H9 (cell line): ENCODE data around the gene ARAF. TPM values are rescaled to one million over a fixed set of nuclear protein-coding genes. Genes with fewer than 3 reads are reported as not detected.

Experiments used
- DNase-seq: peaks from one replicate; pipeline ENCODE4 v3.0.0-alpha.2; 2017
- H2AFZ ChIP-seq: one replicate; pipeline ENCODE4 v1.6.1; 2013; ENCODE audit warnings: mild to moderate bottlenecking, low read length, control low read depth, moderate library complexity
- H2AK5ac ChIP-seq: 2 replicates; pipeline ENCODE4 v1.6.1; 2013; ENCODE audit warnings: low read length, control low read depth, mixed read lengths; ENCODE audit not compliant: insufficient read length
- H2BK120ac ChIP-seq: one replicate; pipeline ENCODE4 v1.6.1; 2013; ENCODE audit warnings: low read depth, mild to moderate bottlenecking, low read length, control low read depth, inconsistent platforms; ENCODE audit not compliant: poor library complexity, severe bottlenecking
- H2BK12ac ChIP-seq: 2 replicates; pipeline ENCODE4 v1.6.1; 2013; ENCODE audit warnings: low read length, control low read depth, mixed read lengths, low read depth; ENCODE audit not compliant: insufficient read length
- H2BK15ac ChIP-seq: 2 replicates; pipeline ENCODE4 v1.6.1; 2013; ENCODE audit warnings: low read depth, low read length, control low read depth
- H2BK20ac ChIP-seq: one replicate; pipeline ENCODE4 v1.6.1; 2013; ENCODE audit warnings: low read depth, mild to moderate bottlenecking, low read length, control low read depth, inconsistent platforms; ENCODE audit not compliant: poor library complexity, severe bottlenecking
- H2BK5ac ChIP-seq: 2 replicates; pipeline ENCODE4 v1.6.1; 2013; ENCODE audit warnings: low read length, control low read depth, mixed read lengths; ENCODE audit not compliant: insufficient read length
- H3K14ac ChIP-seq: 2 replicates; pipeline ENCODE4 v1.6.1; 2013; ENCODE audit warnings: low read length, control low read depth; ENCODE audit not compliant: insufficient read depth
- H3K18ac ChIP-seq: 2 replicates; pipeline ENCODE4 v1.6.1; 2013; ENCODE audit warnings: low read depth, mild to moderate bottlenecking, mixed read lengths, low read length, control low read depth; ENCODE audit not compliant: insufficient read length
- H3K23ac ChIP-seq: 2 replicates; pipeline ENCODE4 v1.6.1; 2013; ENCODE audit warnings: low read length, control low read depth, mixed read lengths, low read depth; ENCODE audit not compliant: insufficient read length
- H3K23me2 ChIP-seq: 2 replicates; pipeline ENCODE4 v1.6.1; 2013; ENCODE audit warnings: low read depth, mild to moderate bottlenecking, mixed read lengths, low read length, control low read depth; ENCODE audit not compliant: insufficient read length, poor library complexity, severe bottlenecking
- H3K27ac ChIP-seq: 2 replicates; pipeline ENCODE4 v1.5.1; 2013; ENCODE audit warnings: low read length, control low read depth, mixed read lengths, low read depth; ENCODE audit not compliant: insufficient read length
- H3K27me3 ChIP-seq: 2 replicates; pipeline ENCODE4 v1.6.1; 2013; ENCODE audit warnings: low read length, control low read depth, inconsistent platforms; ENCODE audit not compliant: insufficient read depth
- H3K4ac ChIP-seq: 2 replicates; pipeline ENCODE4 v1.6.1; 2013; ENCODE audit warnings: low read depth, mild to moderate bottlenecking, control low read depth, inconsistent platforms, low read length, moderate library complexity
- H3K4me1 ChIP-seq: 2 replicates; pipeline ENCODE4 v1.6.1; 2013; ENCODE audit warnings: low read length, control low read depth, inconsistent platforms; ENCODE audit not compliant: insufficient read depth
- H3K4me2 ChIP-seq: 2 replicates; pipeline ENCODE4 v1.6.1; 2013; ENCODE audit warnings: low read length, control low read depth, mixed read lengths; ENCODE audit not compliant: insufficient read length, insufficient read depth
- H3K56ac ChIP-seq: 2 replicates; pipeline ENCODE4 v1.6.1; 2013; ENCODE audit warnings: low read depth, mild to moderate bottlenecking, mixed read lengths, low read length, control low read depth; ENCODE audit not compliant: insufficient read length
- H3K79me1 ChIP-seq: 2 replicates; pipeline ENCODE4 v1.6.1; 2013; ENCODE audit warnings: low read depth, mild to moderate bottlenecking, moderate library complexity, low read length, control low read depth, inconsistent platforms; ENCODE audit not compliant: insufficient read depth, poor library complexity, severe bottlenecking
- H3K79me2 ChIP-seq: 2 replicates; pipeline ENCODE4 v1.6.1; 2013; ENCODE audit warnings: low read length, control low read depth, inconsistent platforms; ENCODE audit not compliant: insufficient read depth
- H3K9ac ChIP-seq: 2 replicates; pipeline ENCODE4 v1.6.1; 2013; ENCODE audit warnings: low read length, control low read depth, mixed read lengths; ENCODE audit not compliant: insufficient read length; ENCODE audit errors: extremely low read depth
- H3K9me3 ChIP-seq: one replicate; pipeline ENCODE4 v1.6.1; 2013; ENCODE audit warnings: low read depth, low read length, inconsistent platforms; ENCODE audit not compliant: control insufficient read depth
- H3T11ph ChIP-seq: one replicate; pipeline ENCODE4 v1.6.1; 2013; ENCODE audit warnings: mild to moderate bottlenecking, low read length, control low read depth, inconsistent platforms
- H4K20me1 ChIP-seq: one replicate; pipeline ENCODE4 v1.6.1; 2013; ENCODE audit not compliant: control insufficient read depth, insufficient read length, insufficient read depth
- H4K5ac ChIP-seq: 2 replicates; pipeline ENCODE4 v1.6.1; 2013; ENCODE audit warnings: low read depth, mild to moderate bottlenecking, mixed read lengths, low read length, control low read depth; ENCODE audit not compliant: insufficient read length
- H4K8ac ChIP-seq: replicated peaks from 2 replicates; pipeline ENCODE4 v1.6.1; 2013; ENCODE audit warnings: low read length, control low read depth, mixed read lengths, low read depth; ENCODE audit not compliant: insufficient read length
- H4K91ac ChIP-seq: 2 replicates; pipeline ENCODE4 v1.6.1; 2013; ENCODE audit warnings: low read depth, mild to moderate bottlenecking, moderate library complexity, mixed read lengths, low read length, control low read depth; ENCODE audit not compliant: insufficient read length
- H3K27ac Mint-ChIP-seq, 3 experiments: 2 replicates in 2 of 3; 3 replicates in 1 of 3; pipeline ENCODE4 v1.8.0; 2020 to 2021; ENCODE audit warnings: mixed read lengths in 3 of 3, mild to moderate bottlenecking in 1 of 3, moderate library complexity in 1 of 3
- H3K27me3 Mint-ChIP-seq: 2 replicates; pipeline ENCODE4 v1.8.0; 2021; ENCODE audit warnings: low read depth, mild to moderate bottlenecking, moderate library complexity, mixed read lengths
- H3K36me3 Mint-ChIP-seq, 3 experiments: 2 replicates in 2 of 3; 3 replicates in 1 of 3; pipeline ENCODE4 v1.8.0; 2020 to 2021; ENCODE audit warnings: low read depth in 3 of 3, mixed read lengths in 3 of 3; ENCODE audit not compliant: insufficient read depth in 1 of 3
- H3K4me1 Mint-ChIP-seq, 2 experiments: 2 replicates each; pipeline ENCODE4 v1.8.0; 2020; ENCODE audit warnings: mixed read lengths in 2 of 2
- H3K4me3 Mint-ChIP-seq, 2 experiments: 2 replicates in 1 of 2; 3 replicates in 1 of 2; pipeline ENCODE4 v1.8.0; 2020 to 2021; ENCODE audit warnings: mild to moderate bottlenecking in 2 of 2, mixed read lengths in 2 of 2, moderate library complexity in 1 of 2
- H3K9me3 Mint-ChIP-seq, 2 experiments: 2 replicates in 1 of 2; 3 replicates in 1 of 2; pipeline ENCODE4 v1.8.0; 2020; ENCODE audit warnings: mild to moderate bottlenecking in 2 of 2, mixed read lengths in 2 of 2, moderate library complexity in 1 of 2
- whole genome bisulfite sequencing: extraction: QIAGEN DNeasy Blood & Tissue Kit; methylation state at CpG from one replicate; pipeline ENCODE4 v1.1.7; 2013; ENCODE audit warnings: missing lambda C conversion rate, low lambda C conversion rate, mixed read lengths; ENCODE audit not compliant: insufficient read length; ENCODE audit errors: extremely low coverage; 5-methylcytosine and 5-hydroxymethylcytosine counted together
- total RNA-seq: library from RNA; stranded (reverse); gene quantifications from 2 replicates; pipeline ENCODE4 v1.2.1, GENCODE V29; 2021
- TF ChIP-seq, protein P1 (sequence below): fragments of 200-600 bp; sonication (generic); conservative IDR thresholded peaks from 3 replicates; pipeline ENCODE4 v1.8.0; 2021; ENCODE audit warnings: antibody characterized with exemption, mild to moderate bottlenecking

Gene ARAF
- total RNA-seq, 1 experiment from 2014 or later = 48.1 TPM

DNA sequence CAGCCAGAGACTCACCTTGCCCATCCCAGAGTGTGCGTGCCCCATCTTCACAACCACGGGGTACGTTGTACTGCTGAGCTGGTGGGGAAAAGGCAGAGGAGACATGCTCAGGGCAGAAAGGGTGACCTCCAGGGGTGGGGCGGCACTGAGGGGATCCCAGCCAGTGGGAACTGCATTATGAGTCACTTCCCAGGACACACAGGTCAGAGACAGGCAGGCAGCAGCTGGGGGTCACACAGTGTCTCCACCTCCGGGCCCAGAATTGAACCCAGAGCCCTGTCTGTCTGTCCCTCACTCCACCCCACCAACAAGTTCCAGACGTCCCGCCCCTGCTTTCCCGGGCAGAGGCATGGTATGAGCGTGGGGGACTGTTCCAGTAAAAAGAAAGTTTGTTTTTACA lies 16.4 kb downstream of the ARAF start:
- TF ChIP-seq, protein P1, sequence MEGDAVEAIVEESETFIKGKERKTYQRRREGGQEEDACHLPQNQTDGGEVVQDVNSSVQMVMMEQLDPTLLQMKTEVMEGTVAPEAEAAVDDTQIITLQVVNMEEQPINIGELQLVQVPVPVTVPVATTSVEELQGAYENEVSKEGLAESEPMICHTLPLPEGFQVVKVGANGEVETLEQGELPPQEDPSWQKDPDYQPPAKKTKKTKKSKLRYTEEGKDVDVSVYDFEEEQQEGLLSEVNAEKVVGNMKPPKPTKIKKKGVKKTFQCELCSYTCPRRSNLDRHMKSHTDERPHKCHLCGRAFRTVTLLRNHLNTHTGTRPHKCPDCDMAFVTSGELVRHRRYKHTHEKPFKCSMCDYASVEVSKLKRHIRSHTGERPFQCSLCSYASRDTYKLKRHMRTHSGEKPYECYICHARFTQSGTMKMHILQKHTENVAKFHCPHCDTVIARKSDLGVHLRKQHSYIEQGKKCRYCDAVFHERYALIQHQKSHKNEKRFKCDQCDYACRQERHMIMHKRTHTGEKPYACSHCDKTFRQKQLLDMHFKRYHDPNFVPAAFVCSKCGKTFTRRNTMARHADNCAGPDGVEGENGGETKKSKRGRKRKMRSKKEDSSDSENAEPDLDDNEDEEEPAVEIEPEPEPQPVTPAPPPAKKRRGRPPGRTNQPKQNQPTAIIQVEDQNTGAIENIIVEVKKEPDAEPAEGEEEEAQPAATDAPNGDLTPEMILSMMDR = no peak
- Histone ChIP-seq H3K4me1 (peaks cover 3% of the 10 kb centered on the region; the same call in 1 of the 2 replicates), H4K91ac (no peak overlapping the region), H3K9ac (no peak overlapping the region), H2BK20ac (no peak overlapping the region), H3K23me2 (peaks cover 4% of the 10 kb centered on the region), H2BK5ac (no peak overlapping the region), H3K18ac (no peak overlapping the region), H2AK5ac (no peak overlapping the region), H3K9me3 (peaks cover 17% of the 10 kb centered on the region), H4K5ac (no peak overlapping the region), H2BK120ac (no peak overlapping the region), H3T11ph (no peak overlapping the region), H3K56ac (no peak overlapping the region), H2AFZ (no peak overlapping the region), H3K14ac (no peak overlapping the region), H3K4ac (no peak overlapping the region), H3K27ac (no peak overlapping the region), H3K23ac (no peak overlapping the region), H3K4me2 (no peak overlapping the region), H3K79me1 (no peaks in the 10 kb centered on the region), H4K20me1 (no peaks in the 10 kb centered on the region), H3K27me3 (no peaks in the 10 kb centered on the region), H2BK12ac (no peak overlapping the region), H3K79me2 (no peaks in the 10 kb centered on the region), H4K8ac (no peak overlapping the region), H2BK15ac (no peak overlapping the region)
- H3K4me3 Mint-ChIP-seq = no peak overlapping the region
- DNase-seq = no peak
- WGBS = no CpG with 5 or more reads among the region's 9 CpGs
- no peaks in the 10 kb centered on the region for H3K27me3 Mint-ChIP-seq
- H3K36me3 Mint-ChIP-seq = peaks cover 6 to 16% (median 9%) of the 10 kb centered on the region in 3 experiments
- peaks cover 18 to 35% of the 10 kb centered on the region in 2 experiments for H3K4me1 Mint-ChIP-seq
- H3K9me3 Mint-ChIP-seq = peaks cover 69 to 82% of the 10 kb centered on the region in 2 experiments
- H3K27ac Mint-ChIP-seq = no peak overlapping the region
